CD4-positive, alpha-beta T cell treated with Interleukin-4 for 1 hour (primary cell): ENCODE results near the gene LEF1.
"Not testable (repeated sequence)": the region's sequence is repeated elsewhere in the genome, so short reads cannot be mapped to it uniquely, and the experiment has no call there.

Experiments used
- DNase-seq, 2 donors: peaks; one replicate each; pipeline ENCODE4 v3.0.0-alpha.2; 2020 to 2022

Gene LEF1

GRCh38 chr4:108029016-108029720 lies 139.6 kb downstream of the LEF1 start:
- no peak for DNase-seq

DNA sequence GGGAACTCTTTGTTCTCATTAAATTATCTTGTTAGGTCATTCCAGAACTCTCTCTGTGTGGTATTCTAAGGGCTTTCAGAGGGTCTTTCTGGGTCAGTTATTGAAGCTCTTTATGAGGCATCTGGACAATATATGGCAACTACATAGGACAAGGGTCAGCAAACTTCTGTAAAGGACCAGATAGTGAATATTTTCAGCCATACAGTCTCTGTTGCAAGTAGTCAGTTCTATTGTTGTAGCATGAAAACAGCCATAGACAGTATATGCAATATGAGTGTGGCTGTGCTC lies 143.9 kb downstream of the LEF1 start:
- no peak for DNase-seq

- no peak for DNase-seq
These were observed 144.5 kb downstream of the LEF1 start for GRCh38 chr4:108024085-108024877.

- no peak for DNase-seq
These were observed 149.9 kb downstream of the LEF1 start for GRCh38 chr4:108018884-108019187.

- peak; percentile 78 to 83 for DNase-seq
These were observed 150.5 kb downstream of the LEF1 start for GRCh38 chr4:108018040-108018883.

- DNase-seq = no peak
These were observed 154.8 kb downstream of the LEF1 start for GRCh38 chr4:108013955-108014354.

DNA sequence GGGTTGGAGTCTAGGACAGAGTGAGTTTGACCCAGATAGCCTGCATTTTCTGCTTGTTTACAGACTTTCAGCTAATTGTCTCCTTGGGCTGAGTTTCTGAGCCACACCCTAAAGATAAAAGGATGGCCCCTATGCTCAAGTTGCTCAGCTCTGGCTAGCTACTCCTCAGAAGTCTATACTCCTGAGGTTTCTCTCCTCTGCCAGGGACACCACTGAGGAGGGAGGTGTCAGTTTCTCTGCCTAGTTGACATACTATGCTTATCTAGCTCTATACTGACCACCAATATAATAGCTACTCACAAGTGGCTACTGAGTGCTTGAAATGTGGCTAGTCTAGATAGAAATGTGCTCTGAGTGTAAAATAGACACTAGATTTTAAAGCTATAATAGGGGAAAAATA lies 155.4 kb downstream of the LEF1 start:
- no peak for DNase-seq

DNA sequence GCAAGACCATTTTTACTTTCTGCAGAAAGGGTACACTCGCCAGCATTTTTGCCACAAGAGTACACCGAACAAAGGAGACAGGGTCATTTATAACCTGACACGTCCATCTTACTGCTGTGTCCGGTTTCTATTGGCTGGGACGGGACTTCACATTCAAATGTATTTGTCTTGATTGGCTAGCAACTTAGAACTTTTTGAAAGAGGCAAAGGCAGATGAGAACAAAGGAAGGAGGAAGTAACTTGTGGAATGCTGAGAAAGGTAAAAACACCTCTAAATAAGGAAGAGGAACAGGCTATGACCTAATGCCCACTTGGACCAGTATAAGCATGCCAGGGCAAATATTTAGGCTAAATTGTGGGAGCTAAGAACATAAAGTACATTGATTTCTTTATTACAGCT lies 156.3 kb downstream of the LEF1 start:
- DNase-seq = not testable (repeated sequence)

DNA sequence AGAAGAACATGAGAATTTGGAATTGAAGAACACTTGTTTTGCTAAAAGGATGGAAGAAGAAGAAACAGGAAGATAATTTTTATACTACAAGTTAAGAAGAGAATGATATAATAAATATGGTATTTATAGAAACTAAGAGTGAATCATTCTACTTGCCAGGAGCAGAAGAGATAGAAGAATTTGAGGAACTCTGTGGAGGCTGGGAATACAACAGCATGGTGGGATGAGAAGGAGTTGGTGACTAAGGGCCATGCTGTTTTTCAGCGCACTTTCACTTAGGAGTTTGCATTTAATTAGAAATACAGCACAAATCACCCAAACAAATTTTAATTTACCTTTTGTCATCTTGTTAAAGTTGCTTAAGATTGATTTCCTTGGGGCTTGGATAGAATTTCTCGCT lies 158.6 kb downstream of the LEF1 start:
- no peak for DNase-seq

DNA sequence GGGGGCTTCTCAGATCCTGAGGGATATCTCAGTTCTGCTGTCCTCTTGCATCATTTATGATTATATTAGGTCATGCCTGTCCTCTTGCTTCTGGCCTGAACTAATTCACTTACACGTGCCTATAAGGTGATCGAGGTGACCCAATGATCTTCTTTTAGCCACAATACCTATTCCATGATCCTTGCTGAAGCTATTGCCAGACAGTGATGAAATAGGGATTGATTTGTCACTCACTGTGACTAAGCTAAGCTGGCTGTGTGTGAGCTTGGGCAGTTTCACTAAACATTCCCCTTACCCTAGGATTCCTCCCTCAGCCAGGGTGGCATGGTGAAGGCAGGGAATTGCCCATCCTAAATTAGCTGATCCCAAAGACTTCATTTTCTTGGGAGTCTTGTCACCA lies 160.0 kb downstream of the LEF1 start:
- DNase-seq = no peak

DNA sequence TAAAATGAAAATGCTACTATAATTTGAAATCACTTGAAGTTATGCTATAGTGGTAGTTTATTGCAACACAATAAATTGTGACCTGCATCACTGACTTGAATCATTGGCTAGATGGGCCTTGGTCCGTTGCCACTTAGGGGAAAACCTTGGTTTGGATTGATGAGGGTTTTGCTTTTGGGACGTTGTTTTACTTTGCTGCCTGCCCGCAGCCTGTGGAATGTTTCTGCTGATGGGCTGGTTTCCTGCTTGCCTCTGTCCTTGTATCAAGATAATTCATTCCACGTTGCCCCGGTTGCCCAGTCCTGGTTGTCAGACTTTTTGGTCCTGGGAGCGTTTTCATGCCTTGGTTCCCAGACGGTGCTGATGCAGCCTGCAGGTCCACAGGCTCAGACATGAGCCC lies 160.7 kb downstream of the LEF1 start:
- DNase-seq = no peak

- no peak for DNase-seq
These were observed 162.4 kb downstream of the LEF1 start for GRCh38 chr4:108006361-108006760.

DNA sequence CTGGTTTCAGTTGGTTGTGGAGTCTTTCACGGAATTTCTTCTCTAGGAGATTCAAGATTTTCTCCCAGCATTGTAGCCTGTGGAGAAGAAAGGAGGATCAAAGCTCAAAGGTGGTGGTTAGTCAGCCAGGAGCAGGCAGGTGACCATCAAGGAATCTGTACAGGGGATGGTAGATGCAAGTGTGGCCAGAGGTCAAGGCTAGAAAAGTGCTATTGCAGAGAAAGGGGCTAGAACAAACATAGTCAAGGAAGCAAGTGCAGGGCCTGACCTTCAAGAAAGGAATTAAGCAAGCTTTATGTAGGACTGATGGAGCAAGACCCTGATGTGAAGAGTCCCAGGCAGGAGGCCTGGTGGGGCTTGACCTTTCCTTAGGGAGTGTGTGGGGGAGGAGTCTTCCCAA lies 162.9 kb downstream of the LEF1 start:
- no peak for DNase-seq

DNA sequence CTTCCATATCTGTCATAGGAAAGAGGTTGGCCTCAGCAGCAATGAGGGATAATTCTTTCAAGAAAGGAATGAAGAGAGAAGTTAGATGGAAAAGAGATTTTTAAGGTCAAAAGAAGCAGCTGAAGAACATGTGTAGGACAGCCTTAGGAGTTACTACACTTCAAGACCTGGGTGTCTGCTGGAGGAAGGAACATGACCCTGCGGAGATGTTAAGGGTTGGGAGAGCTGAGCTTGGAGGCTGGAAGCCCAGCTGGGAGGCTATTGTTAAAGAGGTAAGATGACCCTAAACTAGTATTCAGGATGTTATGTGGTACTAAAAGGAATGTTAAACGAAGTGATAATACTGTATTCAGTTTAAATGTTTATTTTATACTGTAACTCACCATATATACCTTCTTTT lies 164.1 kb downstream of the LEF1 start:
- DNase-seq = no peak

DNA sequence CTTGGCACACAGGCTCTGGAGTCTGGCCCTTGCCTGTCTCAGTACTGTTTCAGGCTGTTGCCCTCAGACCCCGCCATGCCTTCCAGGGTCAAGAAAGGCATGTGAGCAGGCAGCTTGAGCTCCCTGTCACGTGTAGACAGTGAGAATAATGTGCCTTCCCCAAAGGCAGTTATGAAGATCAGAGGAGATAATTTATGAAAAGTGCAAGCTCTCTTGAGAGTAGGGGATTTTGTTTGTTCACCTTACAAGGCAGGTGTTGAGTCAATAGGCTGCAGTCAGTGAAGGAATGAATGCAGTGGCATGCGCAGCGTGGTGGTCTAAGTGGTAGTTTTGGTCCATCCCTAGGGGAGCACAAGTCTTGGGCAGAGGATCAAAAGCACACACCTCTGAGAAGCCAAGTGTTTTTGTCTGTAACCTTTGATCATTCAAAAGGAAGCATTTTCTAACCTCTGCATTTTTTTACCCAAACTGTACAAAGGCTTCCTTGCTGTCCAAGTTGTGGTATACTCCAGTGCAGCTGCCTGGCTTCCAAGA lies 164.7 kb downstream of the LEF1 start:
- DNase-seq = no peak

DNA sequence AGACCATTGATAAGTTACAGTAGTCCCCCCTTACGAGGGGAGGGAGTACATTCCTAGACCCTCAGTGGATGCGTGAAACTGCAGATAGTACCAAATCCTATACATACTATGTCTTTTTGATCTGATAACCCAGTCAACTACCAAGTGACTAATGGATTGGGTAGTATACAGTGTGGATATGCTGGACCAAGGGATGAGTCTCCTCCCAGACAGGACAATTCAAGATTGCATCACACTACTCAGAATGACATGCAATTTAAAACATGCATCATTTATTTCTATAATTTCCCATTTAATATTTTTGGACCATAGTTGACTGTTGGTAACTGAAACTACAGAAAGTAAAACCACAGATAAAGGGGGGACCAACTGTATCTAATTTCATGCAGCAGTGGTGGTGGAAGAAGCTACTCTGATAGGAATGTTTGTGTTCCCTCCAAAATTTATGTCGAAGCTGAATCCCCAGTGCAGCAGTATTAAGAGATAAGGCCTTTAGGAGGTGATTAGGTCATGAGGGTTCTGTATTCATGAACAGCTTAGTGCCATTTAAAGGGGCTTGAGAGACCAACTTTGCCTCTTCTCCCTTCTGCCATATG lies 167.1 kb downstream of the LEF1 start:
- no peak for DNase-seq

GRCh38 chr4:107999932-108000539 lies 168.7 kb downstream of the LEF1 start:
- DNase-seq = no peak

DNA sequence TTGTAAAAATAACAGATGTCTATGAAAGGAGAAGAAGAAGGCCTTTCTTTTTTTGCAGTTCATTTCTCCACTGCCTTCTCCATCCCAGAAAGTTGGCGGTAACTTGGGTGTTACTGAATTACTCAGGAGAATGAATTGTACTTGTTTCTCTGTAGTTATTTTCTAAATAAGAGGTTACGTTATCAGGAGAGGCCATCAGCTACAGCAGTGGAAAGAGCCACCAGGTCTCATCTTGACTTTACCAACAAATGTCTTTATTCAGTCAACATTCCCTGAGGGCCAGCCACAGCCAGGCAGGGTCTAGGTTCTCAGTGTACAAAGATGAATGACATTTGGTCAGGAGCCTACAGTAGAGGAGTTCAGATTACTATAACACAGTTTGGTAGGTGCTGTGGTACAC lies 170.9 kb downstream of the LEF1 start:
- no peak for DNase-seq
